Measurements from ENCODE around the gene FOXN3. TPM values are rescaled to one million over a fixed set of nuclear protein-coding genes. Genes with fewer than 3 reads are reported as not detected.
A peak's percentile ranks its signal among the peaks of the same experiment; 100 is the strongest.

Gene FOXN3
- total RNA-seq, 1 donor from 2014 or later = 122 TPM

GRCh38 chr14:89330236-89331002 is 86.6 kb downstream of the FOXN3 start:
- Histone ChIP-seq H3K9me3 (ENCODE audit: insufficient read depth, low read depth, low read length) (no peaks in the 10 kb centered on the region), H3K4me3 (ENCODE audit: insufficient read depth, low read depth, low read length) (no peak overlapping the region), H3K27ac (ENCODE audit: low read depth, low read length) (peak overlapping the region; percentile 74), H3K79me2 (ENCODE audit: insufficient read depth, low read length) (peaks cover 64% of the 10 kb centered on the region), H4K20me1 (ENCODE audit: insufficient read depth, low read length) (peaks cover 60% of the 10 kb centered on the region), H3K4me2 (ENCODE audit: low read length) (peak overlapping the region; percentile 71), H3K27me3 (ENCODE audit: insufficient read depth, low read length) (no peaks in the 10 kb centered on the region), H2AFZ (ENCODE audit: low read depth, low read length) (no peak overlapping the region), H3K36me3 (ENCODE audit: insufficient read depth, low read length) (no peaks in the 10 kb centered on the region), H3K4me1 (ENCODE audit: insufficient read depth, low read length) (peaks cover 26% of the 10 kb centered on the region), H3K9ac (ENCODE audit: low read length) (peak overlapping the region; percentile 54)
- FAIRE-seq (no peak), DNase-seq (ENCODE audit: low read depth) (peak; percentile 94)
- Mint-ChIP-seq H3K9me3 (ENCODE audit: unreplicated experiment) (no peaks in the 10 kb centered on the region), H3K4me1 (ENCODE audit: low read depth, unreplicated experiment) (peaks cover 43% of the 10 kb centered on the region), H3K27me3 (ENCODE audit: low read depth, unreplicated experiment) (no peaks in the 10 kb centered on the region), H3K36me3 (ENCODE audit: low read depth, unreplicated experiment) (peaks cover 7% of the 10 kb centered on the region), H3K27ac (ENCODE audit: unreplicated experiment) (no peak overlapping the region), H3K4me3 (ENCODE audit: unreplicated experiment) (no peak overlapping the region)
- no peak for TF ChIP-seq CTCF (IDR thresholded peaks at IDR 0.05; ENCODE audit: insufficient read depth, low read depth, low read length)
- no peak for TF ChIP-seq EZH2 (IDR thresholded peaks at IDR 0.05; ENCODE audit: insufficient read depth, low read length)

GRCh38 chr14:89327771-89328212 is 89.2 kb downstream of the FOXN3 start:
- H3K27ac ChIP-seq (ENCODE audit: low read depth, low read length) = peak overlapping the region; percentile 36
- no peaks in the 10 kb centered on the region for H3K36me3 ChIP-seq (ENCODE audit: insufficient read depth, low read length)
- H3K36me3 Mint-ChIP-seq (ENCODE audit: low read depth, unreplicated experiment) = peaks cover 10% of the 10 kb centered on the region
- H3K4me1 ChIP-seq (ENCODE audit: insufficient read depth, low read length) = peaks cover 26% of the 10 kb centered on the region
- peak overlapping the region; percentile 36 for H3K27ac Mint-ChIP-seq (ENCODE audit: unreplicated experiment)
- H3K9ac ChIP-seq (ENCODE audit: low read length) = no peak overlapping the region
- no peaks in the 10 kb centered on the region for H3K27me3 ChIP-seq (ENCODE audit: insufficient read depth, low read length)
- H3K4me3 Mint-ChIP-seq (ENCODE audit: unreplicated experiment) = no peak overlapping the region
- DNase-seq (ENCODE audit: low read depth) = peak; percentile 91
- peaks cover 2% of the 10 kb centered on the region for H3K9me3 Mint-ChIP-seq (ENCODE audit: unreplicated experiment)
- no peak overlapping the region for H2AFZ ChIP-seq (ENCODE audit: low read depth, low read length)
- H3K27me3 Mint-ChIP-seq (ENCODE audit: low read depth, unreplicated experiment) = no peaks in the 10 kb centered on the region
- H3K4me2 ChIP-seq (ENCODE audit: low read length) = peak overlapping the region; percentile 49
- TF ChIP-seq CTCF (IDR thresholded peaks at IDR 0.05; ENCODE audit: insufficient read depth, low read depth, low read length) (no peak), EZH2 (IDR thresholded peaks at IDR 0.05; ENCODE audit: insufficient read depth, low read length) (no peak)
- FAIRE-seq = peak; percentile 83
- H3K4me3 ChIP-seq (ENCODE audit: insufficient read depth, low read depth, low read length) = no peak overlapping the region
- H4K20me1 ChIP-seq (ENCODE audit: insufficient read depth, low read length) = peaks cover 71% of the 10 kb centered on the region
- peaks cover 77% of the 10 kb centered on the region for H3K79me2 ChIP-seq (ENCODE audit: insufficient read depth, low read length)
- H3K4me1 Mint-ChIP-seq (ENCODE audit: low read depth, unreplicated experiment) = peaks cover 48% of the 10 kb centered on the region
- H3K9me3 ChIP-seq (ENCODE audit: insufficient read depth, low read depth, low read length) = no peaks in the 10 kb centered on the region

GRCh38 chr14:89325959-89326358 is 91.1 kb downstream of the FOXN3 start:
- FAIRE-seq (no peak), DNase-seq (ENCODE audit: low read depth) (no peak)
- no peak overlapping the region for H3K27ac Mint-ChIP-seq (ENCODE audit: unreplicated experiment)
- peaks cover 38% of the 10 kb centered on the region for H3K4me1 Mint-ChIP-seq (ENCODE audit: low read depth, unreplicated experiment)
- TF ChIP-seq EZH2 (IDR thresholded peaks at IDR 0.05; ENCODE audit: insufficient read depth, low read length) (no peak), CTCF (IDR thresholded peaks at IDR 0.05; ENCODE audit: insufficient read depth, low read depth, low read length) (no peak)
- no peaks in the 10 kb centered on the region for H3K9me3 ChIP-seq (ENCODE audit: insufficient read depth, low read depth, low read length)
- no peak overlapping the region for H3K27ac ChIP-seq (ENCODE audit: low read depth, low read length)
- peaks cover 73% of the 10 kb centered on the region for H3K79me2 ChIP-seq (ENCODE audit: insufficient read depth, low read length)
- H3K27me3 Mint-ChIP-seq (ENCODE audit: low read depth, unreplicated experiment) = no peaks in the 10 kb centered on the region
- no peaks in the 10 kb centered on the region for H3K27me3 ChIP-seq (ENCODE audit: insufficient read depth, low read length)
- peaks cover 2% of the 10 kb centered on the region for H3K9me3 Mint-ChIP-seq (ENCODE audit: unreplicated experiment)
- no peak overlapping the region for H3K4me3 ChIP-seq (ENCODE audit: insufficient read depth, low read depth, low read length)
- peaks cover 71% of the 10 kb centered on the region for H4K20me1 ChIP-seq (ENCODE audit: insufficient read depth, low read length)
- H3K36me3 Mint-ChIP-seq (ENCODE audit: low read depth, unreplicated experiment) = peaks cover 16% of the 10 kb centered on the region
- no peaks in the 10 kb centered on the region for H3K36me3 ChIP-seq (ENCODE audit: insufficient read depth, low read length)
- H3K4me3 Mint-ChIP-seq (ENCODE audit: unreplicated experiment) = no peak overlapping the region
- H3K4me1 ChIP-seq (ENCODE audit: insufficient read depth, low read length) = peaks cover 23% of the 10 kb centered on the region
- no peak overlapping the region for H2AFZ ChIP-seq (ENCODE audit: low read depth, low read length)
- H3K9ac ChIP-seq (ENCODE audit: low read length) = no peak overlapping the region
- H3K4me2 ChIP-seq (ENCODE audit: low read length) = no peak overlapping the region

Measured in astrocyte (in vitro differentiated cells and primary cell).